GM19328 (cell line): ENCODE results near the gene LAPTM5.

Source experiments
- ATAC-seq: cut with Tn5 transposase; IDR thresholded peaks from one replicate; pipeline ENCODE4 v1.9.1; 2021; ENCODE audit warnings: mild to moderate bottlenecking, moderate library complexity; ENCODE audit not compliant: unreplicated experiment

Gene LAPTM5

GRCh38 chr1:30685796-30686165 lies 71.8 kb downstream of the LAPTM5 start:
- ATAC-seq = no peak

DNA sequence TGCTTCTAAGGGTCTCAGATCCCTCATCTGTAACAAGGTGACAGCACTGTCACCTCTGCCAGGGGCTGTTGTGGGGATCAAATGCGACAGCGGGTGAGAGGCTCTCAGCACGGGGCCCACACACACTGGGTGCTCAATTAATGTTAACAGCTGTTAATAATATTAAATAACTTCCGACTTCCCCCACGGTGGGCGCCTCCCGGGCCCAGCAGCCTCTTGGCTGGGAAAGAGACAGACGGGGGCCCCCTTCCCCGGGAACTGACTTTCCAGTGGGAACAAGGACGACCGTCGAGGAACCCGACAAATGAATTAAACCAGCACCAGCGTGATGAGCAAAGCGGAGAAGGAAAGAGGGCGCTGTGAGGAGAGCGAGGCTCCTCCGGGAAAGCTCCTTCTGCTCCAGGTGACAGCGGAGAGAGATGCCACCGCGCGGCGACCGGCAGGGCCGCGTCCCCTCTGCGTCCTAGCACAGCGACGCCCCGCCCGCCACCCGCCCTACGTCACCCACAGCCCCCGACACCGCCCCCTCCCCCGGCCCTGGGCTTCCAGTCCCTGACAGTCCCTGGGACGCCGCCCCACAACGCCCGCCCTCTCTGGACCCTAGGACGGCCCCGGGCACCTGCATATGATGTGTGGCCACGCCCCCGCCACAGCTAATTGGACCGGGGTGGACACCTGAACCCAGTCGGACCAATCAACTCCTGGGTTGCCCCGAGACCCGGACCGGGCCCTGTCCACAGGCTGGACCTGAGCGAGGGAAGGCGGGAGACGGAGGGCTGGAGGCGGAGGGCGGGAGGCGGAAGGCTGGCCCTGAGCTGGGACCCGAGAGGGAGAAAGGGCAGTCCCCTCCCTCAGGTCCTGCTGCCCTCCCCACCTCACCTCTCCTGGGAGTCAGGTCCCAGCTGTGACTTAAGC lies 72.4 kb downstream of the LAPTM5 start:
- no peak for ATAC-seq

DNA sequence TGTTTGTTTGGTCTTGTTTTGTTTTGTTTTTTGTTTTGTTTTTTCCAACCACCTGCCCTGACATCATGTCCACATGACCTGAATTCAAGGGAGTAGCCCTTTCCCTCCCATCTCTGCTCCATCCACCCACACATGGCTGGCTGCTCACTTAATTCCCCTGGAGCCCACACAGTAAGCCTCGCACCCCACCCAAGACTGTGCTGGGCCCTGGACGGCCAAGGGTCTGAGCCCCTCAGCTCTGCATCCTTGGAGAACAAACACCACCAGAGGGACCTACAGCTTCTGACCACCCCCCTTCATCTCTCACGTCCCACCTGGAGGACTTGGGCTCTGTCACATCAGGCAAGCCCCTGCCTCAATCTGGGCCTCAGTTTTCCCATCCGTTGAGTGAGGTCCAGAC lies 73.3 kb downstream of the LAPTM5 start:
- no peak for ATAC-seq

GRCh38 chr1:30683699-30684098 lies 73.9 kb downstream of the LAPTM5 start:
- ATAC-seq = no peak
